ENCODE measurements around the gene COMMD1.

DNA sequence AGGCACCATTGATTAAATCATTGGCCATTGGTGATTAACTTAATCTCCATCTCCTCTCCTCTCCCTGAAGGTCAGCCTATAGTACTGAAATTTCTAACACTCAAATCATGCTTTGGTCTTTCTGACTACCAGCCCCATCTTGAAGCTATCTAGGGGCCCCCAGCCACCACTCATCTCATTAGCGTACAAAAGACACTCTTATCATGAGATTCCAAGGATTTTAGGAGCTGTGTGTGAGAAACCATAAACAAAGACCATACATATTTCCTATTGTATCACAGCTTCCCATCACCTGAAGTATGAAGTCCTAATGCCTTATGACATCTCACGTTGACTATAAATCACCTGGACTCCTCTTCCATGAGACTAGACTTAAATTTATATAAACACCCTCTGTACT, 196.4 kb downstream of the COMMD1 start:
- TF ChIP-seq POLR2A (IDR thresholded peaks at IDR 0.05; ENCODE audit: low read depth, low read length), result no peak
- TF ChIP-seq POLR2AphosphoS5 (IDR thresholded peaks at IDR 0.05; ENCODE audit: low read depth, low read length), result no peak

Data from GM12892 (cell line).